HepG2 (cell line): ENCODE measurements around the gene DNAJC18. TPM values are rescaled to one million over a fixed set of nuclear protein-coding genes. Genes with fewer than 3 reads are reported as not detected.

Source experiments
- ATAC-seq: fragments of 200-7000 bp; cut with Tn5 transposase; 3 replicates; pipeline ENCODE4 v1.9.1; 2020; ENCODE audit warnings: mild to moderate bottlenecking, moderate library complexity
- BruUV-seq: library from RNA; stranded (reverse); fragments of 400-500 nt; replicated peaks from 2 replicates; lab custom pipeline; 2021; lab: Mats Ljungman, UMichigan
- CTCF ChIA-PET: fragments of 300-600 bp; formaldehyde crosslinking; extraction: SDS; loops from one replicate; lab custom pipeline; 2021; ENCODE audit warnings: low total read pairs, inconsistent platforms, low intra/inter-chr PET ratio; lab: Yijun Ruan, JAX
- POLR2A ChIA-PET: fragments of 350-600 bp; sonication (Branson Sonifier 250); formaldehyde crosslinking; loops from one replicate; lab custom pipeline; 2020; ENCODE audit warnings: antibody characterized with exemption, inconsistent platforms; lab: Yijun Ruan, JAX
- DNase-seq: peaks from one replicate; pipeline ENCODE4 v3.0.0-alpha.2; 2015; ENCODE audit warnings: low spot score
- FAIRE-seq: peaks from 3 replicates; lab custom pipeline; 2011; peaks lifted over from hg19 to GRCh38; lab: Jason Lieb, UNC
- H2AFZ ChIP-seq: one replicate; pipeline ENCODE4 v1.6.1; 2011; ENCODE audit warnings: low read length, inconsistent platforms
- H3K27ac ChIP-seq: fragments of 300-600 bp; 3 replicates; pipeline ENCODE4 v1.8.0; 2011; ENCODE audit warnings: mixed run types, mild to moderate bottlenecking, mixed read lengths, low read length, inconsistent platforms; ENCODE audit not compliant: insufficient read depth; ENCODE audit errors: extremely low read length
- H3K27me3 ChIP-seq, 2 experiments: fragments of 200-600 bp in 1 of 2; 2 replicates in 1 of 2; 3 replicates in 1 of 2; pipeline versions ENCODE4 v1.6.0 to v1.8.0; 2011; ENCODE audit warnings: low read length in 2 of 2, mild to moderate bottlenecking in 2 of 2, moderate library complexity in 2 of 2, inconsistent platforms in 1 of 2; ENCODE audit not compliant: insufficient read depth in 2 of 2, control insufficient read depth in 1 of 2
- H3K36me3 ChIP-seq, 2 experiments: fragments of 200-600 bp in 1 of 2; replicated peaks in 1 of 2; 2 replicates in 1 of 2; 3 replicates in 1 of 2; pipeline versions ENCODE4 v1.5.1 to v1.8.0; 2011; ENCODE audit warnings: low read length in 2 of 2, inconsistent platforms in 1 of 2; ENCODE audit not compliant: insufficient read depth in 2 of 2, control insufficient read depth in 1 of 2
- H3K4me1 ChIP-seq: 2 replicates; pipeline ENCODE4 v1.5.1; 2012; ENCODE audit warnings: low read length, inconsistent platforms; ENCODE audit not compliant: insufficient read depth
- H3K4me2 ChIP-seq: 2 replicates; pipeline ENCODE4 v1.6.0; 2011; ENCODE audit warnings: low read depth, low read length, inconsistent platforms
- H3K4me3 ChIP-seq, 3 experiments: fragments of 200-600 bp in 1 of 3; sonication (generic), shearing (Covaris generic) in 1 of 3; replicated peaks in 1 of 3; 2 replicates each; pipeline ENCODE4 v1.5.1; 2011 to 2016; ENCODE audit warnings: low read length in 3 of 3, inconsistent platforms in 2 of 3, low read depth in 2 of 3, mild to moderate bottlenecking in 2 of 3, control low read depth in 1 of 3, mixed read lengths in 1 of 3; ENCODE audit not compliant: insufficient read depth in 1 of 3
- H3K79me2 ChIP-seq: one replicate; pipeline ENCODE4 v1.6.1; 2011; ENCODE audit warnings: low read length, inconsistent platforms; ENCODE audit not compliant: insufficient read depth
- H3K9ac ChIP-seq: 2 replicates; pipeline ENCODE4 v1.6.0; 2011; ENCODE audit warnings: mild to moderate bottlenecking, low read depth, low read length, inconsistent platforms; ENCODE audit not compliant: insufficient read depth
- H3K9me3 ChIP-seq: 2 replicates; pipeline ENCODE4 v1.5.1; 2012; ENCODE audit warnings: mild to moderate bottlenecking, low read length
- H4K20me1 ChIP-seq: 2 replicates; pipeline ENCODE4 v1.6.0; 2011; ENCODE audit warnings: inconsistent platforms, mild to moderate bottlenecking, low read length, moderate library complexity; ENCODE audit not compliant: insufficient read depth
- CTCF ChIP-seq: sonication (generic); formaldehyde crosslinking; IDR thresholded peaks from 2 replicates; pipeline ENCODE4 v1.5.0; 2020; ENCODE audit warnings: mild to moderate bottlenecking, missing genetic modification reagents, moderate library complexity
- MBNL3 ChIP-seq: fragments of 250-450 bp; sonication (Bioruptor Pico); conservative IDR thresholded peaks from 2 replicates; pipeline ENCODE4 v1.8.0; 2022; ENCODE audit warnings: mild to moderate bottlenecking, inconsistent platforms
- SALL2 ChIP-seq: sonication (generic); formaldehyde crosslinking; IDR thresholded peaks from 2 replicates; pipeline ENCODE4 v1.8.1; 2023; ENCODE audit warnings: mild to moderate bottlenecking, missing genetic modification reagents, inconsistent platforms
- SETDB1 ChIP-seq: sonication (generic); formaldehyde crosslinking; IDR thresholded peaks from 2 replicates; pipeline ENCODE4 v1.5.1; 2020; ENCODE audit warnings: missing genetic modification reagents, mild to moderate bottlenecking, borderline replicate concordance
- STAG1 ChIP-seq: sonication (generic); formaldehyde crosslinking; IDR thresholded peaks from 2 replicates; pipeline ENCODE4 v1.4.0; 2020; ENCODE audit warnings: missing genetic modification reagents
- ZNF292 ChIP-seq: sonication (generic); formaldehyde crosslinking; IDR thresholded peaks from 2 replicates; pipeline ENCODE4 v1.8.1; 2022; ENCODE audit warnings: mild to moderate bottlenecking, low read depth, missing genetic modification reagents, borderline replicate concordance
- WGBS: methylation state at CpG from one replicate; pipeline ENCODE4 v1.1.6; 2017; ENCODE audit warnings: low lambda C conversion rate; 5-methylcytosine and 5-hydroxymethylcytosine counted together
- in situ Hi-C: cut with HindIII; loops from 2 replicates; pipeline ENCODE4 v1.10.0; 2017; ENCODE audit warnings: low pct_unique_long_range_greater_than_20kb; ENCODE audit not compliant: extremely low pct_ligation_motif_present
- intact Hi-C: fragments of 100-400 bp; cut with micrococcal nuclease; formaldehyde crosslinking; loops from one replicate; pipeline ENCODE4 v1.10.0; 2022; ENCODE audit not compliant: unreplicated experiment
- polyA plus RNA-seq, 8 experiments: library from polyadenylated mRNA; depleted of rRNA in 3 of 8; stranded (reverse) in 7 of 8; unstranded in 1 of 8; fragments of >200 nt; fragmentation: Illumina TruSeq in 4 of 8; extraction: Trizol in 4 of 8; gene quantifications; 2 replicates each; pipeline versions ENCODE4 v1.2.1 to v1.2.3, GENCODE V29; 2011 to 2016; ENCODE audit warnings: low read depth in 4 of 8, missing spikeins in 1 of 8, mixed read lengths in 1 of 8; ENCODE audit not compliant: insufficient read depth in 1 of 8
- total RNA-seq, 5 experiments: library from RNA; depleted of rRNA; stranded (reverse); fragments of >200 nt; fragmentation: Illumina TruSeq; extraction: Trizol; gene quantifications; 2 replicates each; pipeline ENCODE4 v1.2.3, GENCODE V29; 2016; ENCODE audit warnings: low read depth in 1 of 5

The DNAJC18 gene
- total and polyA plus RNA-seq, 2 of the 13 experiments (the other 11 are each of a cell fraction or from before 2014, with no cell fraction given) = 6.5 to 6.6 TPM

- no peak overlapping the region for H3K4me3 ChIP-seq
- 81% methylated on average over 9 of the region's 9 CpGs for WGBS
- in situ Hi-C loops (loop anchor here (5.0 kb wide), 1 partner anchor 98 kb away; no protein-coding TSS in a partner anchor), intact Hi-C loops (loop anchor here (5.0 kb wide), 1 partner anchor 143 kb away; the partner anchor contains the start of gene UBE2D2)
- H3K79me2 ChIP-seq = no peaks in the 10 kb centered on the region
- peak; percentile 21; the same call in 1 of the 2 replicates for TF ChIP-seq STAG1 (CRISPR knock-in tag)
- TF ChIP-seq CTCF (CRISPR knock-in tag) = peak; percentile 47
- TF ChIP-seq ZNF292 (CRISPR knock-in tag) = no peak
- CTCF ChIA-PET = no interaction called here
- FAIRE-seq (no peak), DNase-seq (no peak), ATAC-seq (no peak)
- POLR2A ChIA-PET = interaction anchor here (1.3 to 1.7 kb wide), 2 partner anchors 20 to 84 kb away, joined by 3 to 4 read pairs; partner anchors contain the start of gene DNAJC18
- no peak overlapping the region for H3K9ac ChIP-seq
- BruUV-seq = no TSS peak
- no peaks in the 10 kb centered on the region for H3K9me3 ChIP-seq
- H3K36me3 ChIP-seq = peaks cover 0 to 3% of the 10 kb centered on the region in 2 experiments; a peak in 3 of 5 replicates
- H3K27me3 ChIP-seq = no peaks in the 10 kb centered on the region
- no peaks in the 10 kb centered on the region for H4K20me1 ChIP-seq
- H3K4me2 ChIP-seq = no peak overlapping the region
- peaks cover 39% of the 10 kb centered on the region for H3K4me1 ChIP-seq
- H3K27ac ChIP-seq = no peak overlapping the region
- no peak overlapping the region for H2AFZ ChIP-seq
Measured at GRCh38 chr5:139419226-139420192, 19.8 kb downstream of the DNAJC18 start.

GRCh38 chr5:139418793-139419192 is 20.5 kb downstream of the DNAJC18 start:
- ChIA-PET POLR2A (no interaction called here), CTCF (no interaction called here)
- Histone ChIP-seq H3K79me2 (no peaks in the 10 kb centered on the region), H3K4me1 (peaks cover 39% of the 10 kb centered on the region), H3K27ac (no peak overlapping the region), H3K9me3 (no peaks in the 10 kb centered on the region), H3K36me3 (peaks cover 0 to under 1% of the 10 kb centered on the region in 2 experiments; a peak in 3 of 5 replicates), H4K20me1 (no peaks in the 10 kb centered on the region), H3K9ac (no peak overlapping the region), H3K4me3 (no peak overlapping the region), H3K27me3 (no peaks in the 10 kb centered on the region), H3K4me2 (no peak overlapping the region), H2AFZ (no peak overlapping the region)
- DNase-seq = no peak
- no TSS peak for BruUV-seq
- no peak for FAIRE-seq
- TF ChIP-seq SETDB1 (CRISPR knock-in tag) = no peak
- TF ChIP-seq SALL2 (CRISPR knock-in tag) = no peak
- TF ChIP-seq MBNL3 (CRISPR knock-in tag) = no peak
- intact Hi-C loops = no loop called here
- in situ Hi-C loops = no loop called here
- no peak for ATAC-seq
- 97% methylated on average over 1 of the region's 1 CpG for WGBS
